ENCODE data around the gene PPIL4.

The PPIL4 gene, protein sequence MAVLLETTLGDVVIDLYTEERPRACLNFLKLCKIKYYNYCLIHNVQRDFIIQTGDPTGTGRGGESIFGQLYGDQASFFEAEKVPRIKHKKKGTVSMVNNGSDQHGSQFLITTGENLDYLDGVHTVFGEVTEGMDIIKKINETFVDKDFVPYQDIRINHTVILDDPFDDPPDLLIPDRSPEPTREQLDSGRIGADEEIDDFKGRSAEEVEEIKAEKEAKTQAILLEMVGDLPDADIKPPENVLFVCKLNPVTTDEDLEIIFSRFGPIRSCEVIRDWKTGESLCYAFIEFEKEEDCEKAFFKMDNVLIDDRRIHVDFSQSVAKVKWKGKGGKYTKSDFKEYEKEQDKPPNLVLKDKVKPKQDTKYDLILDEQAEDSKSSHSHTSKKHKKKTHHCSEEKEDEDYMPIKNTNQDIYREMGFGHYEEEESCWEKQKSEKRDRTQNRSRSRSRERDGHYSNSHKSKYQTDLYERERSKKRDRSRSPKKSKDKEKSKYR

DNA sequence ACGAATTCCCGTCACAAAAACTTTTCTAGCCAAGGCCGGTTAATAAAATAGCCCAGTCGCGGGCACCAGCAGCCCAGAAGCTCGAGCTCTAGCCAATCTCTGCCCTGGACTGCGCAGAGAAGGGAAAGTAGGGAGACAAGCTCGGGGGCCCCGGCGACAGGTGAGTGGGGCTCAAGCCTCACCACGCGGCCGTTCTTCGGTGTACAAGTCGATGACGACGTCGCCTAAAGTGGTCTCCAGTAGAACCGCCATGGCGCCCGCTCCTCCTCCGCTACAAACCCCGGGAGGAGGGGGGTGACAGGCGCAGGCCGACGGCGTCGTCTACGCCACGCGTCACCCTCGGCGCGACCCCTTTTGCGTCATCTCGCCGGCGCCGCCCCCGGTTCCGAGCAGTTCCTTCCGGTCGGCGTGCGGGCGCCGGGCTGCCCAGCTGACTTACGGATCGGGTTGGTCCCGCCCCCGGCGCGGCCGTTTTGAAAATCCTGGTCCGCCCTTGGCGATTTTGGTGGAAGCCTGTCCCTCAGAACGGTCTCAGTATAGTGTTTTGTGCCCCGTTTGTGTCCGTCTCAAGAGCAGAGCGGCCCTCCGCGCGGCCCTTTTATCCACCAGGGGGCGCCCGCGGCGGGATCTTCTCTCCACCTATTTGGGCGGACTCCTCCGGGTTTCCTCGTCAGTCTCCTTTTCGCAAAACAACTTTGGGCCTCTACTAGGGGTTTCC is at the start of gene PPIL4:
Gene PPIL4, minus strand, starts transcription at position 290 of the 718 bp plus-strand sequence. Its CDS starts 38 bp downstream, at position 252.
- Histone ChIP-seq H3K79me2 (ENCODE audit: low read length) (peaks cover 35% of the 10 kb centered on the region), H3F3A (ENCODE audit: insufficient read depth, low read length) (no peaks in the 10 kb centered on the region; the same call in 1 of the 2 replicates), H3K4me1 (ENCODE audit: low read length) (no peaks in the 10 kb centered on the region), H3K4me3 (ENCODE audit: low read length) (peak within 1 kb of the TSS; percentile 86), H3K36me3 (replicated peaks; ENCODE audit: insufficient read depth, low read length) (no peaks in the 10 kb centered on the region), H3K9me3 (replicated peaks; ENCODE audit: insufficient read depth, low read length) (no peaks in the 10 kb centered on the region), H3K27me3 (replicated peaks; ENCODE audit: insufficient read depth, low read length) (peaks cover 3% of the 10 kb centered on the region; the same call in 1 of the 2 replicates), H3K9me2 (replicated peaks; ENCODE audit: insufficient read depth, low read length) (no peaks in the 10 kb centered on the region), H3K4me2 (ENCODE audit: low read depth, low read length) (peak within 1 kb of the TSS; percentile 76), H3K27ac (ENCODE audit: low read length) (peak within 1 kb of the TSS; percentile 83), H3K9ac (ENCODE audit: low read length) (peak within 1 kb of the TSS; percentile 93), H2AFZ (ENCODE audit: low read length) (peak within 1 kb of the TSS; percentile 81), H4K20me1 (ENCODE audit: insufficient read depth, low read length) (no peaks in the 10 kb centered on the region)
- peak; percentile 83 for DNase-seq
- TF ChIP-seq, protein P1, sequence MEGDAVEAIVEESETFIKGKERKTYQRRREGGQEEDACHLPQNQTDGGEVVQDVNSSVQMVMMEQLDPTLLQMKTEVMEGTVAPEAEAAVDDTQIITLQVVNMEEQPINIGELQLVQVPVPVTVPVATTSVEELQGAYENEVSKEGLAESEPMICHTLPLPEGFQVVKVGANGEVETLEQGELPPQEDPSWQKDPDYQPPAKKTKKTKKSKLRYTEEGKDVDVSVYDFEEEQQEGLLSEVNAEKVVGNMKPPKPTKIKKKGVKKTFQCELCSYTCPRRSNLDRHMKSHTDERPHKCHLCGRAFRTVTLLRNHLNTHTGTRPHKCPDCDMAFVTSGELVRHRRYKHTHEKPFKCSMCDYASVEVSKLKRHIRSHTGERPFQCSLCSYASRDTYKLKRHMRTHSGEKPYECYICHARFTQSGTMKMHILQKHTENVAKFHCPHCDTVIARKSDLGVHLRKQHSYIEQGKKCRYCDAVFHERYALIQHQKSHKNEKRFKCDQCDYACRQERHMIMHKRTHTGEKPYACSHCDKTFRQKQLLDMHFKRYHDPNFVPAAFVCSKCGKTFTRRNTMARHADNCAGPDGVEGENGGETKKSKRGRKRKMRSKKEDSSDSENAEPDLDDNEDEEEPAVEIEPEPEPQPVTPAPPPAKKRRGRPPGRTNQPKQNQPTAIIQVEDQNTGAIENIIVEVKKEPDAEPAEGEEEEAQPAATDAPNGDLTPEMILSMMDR (IDR thresholded peaks at IDR 0.05; ENCODE audit: low read length): peak; percentile 70
- TF ChIP-seq EZH2 (optimal IDR thresholded peaks at IDR 0.05; ENCODE audit: low read depth, low read length): no peak
- no peak for TF ChIP-seq EZH2phosphoT487 (IDR thresholded peaks at IDR 0.05; ENCODE audit: low read length)

DNA sequence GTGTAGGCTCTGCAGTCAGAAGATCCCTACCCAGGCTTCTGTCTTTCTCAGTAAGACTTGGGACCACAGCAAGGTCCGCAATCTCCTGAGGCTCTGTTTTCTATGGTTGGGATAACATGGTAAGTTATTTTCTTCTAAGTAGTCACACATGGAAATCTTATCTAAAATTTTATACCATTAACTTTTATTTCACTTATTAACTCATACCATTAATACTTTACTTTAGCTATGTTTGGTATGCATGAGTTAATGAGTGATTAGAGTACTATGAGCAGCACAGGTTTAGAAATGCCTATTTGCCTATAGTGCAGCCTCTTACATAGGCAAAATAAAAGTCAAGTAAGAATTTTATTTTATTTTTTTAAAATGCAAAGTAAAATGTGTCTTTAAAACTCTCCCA is 47.6 kb upstream of the PPIL4 start:
- Histone ChIP-seq H2AFZ (ENCODE audit: low read length) (no peak overlapping the region), H3K36me3 (replicated peaks; ENCODE audit: insufficient read depth, low read length) (no peaks in the 10 kb centered on the region)

DNA sequence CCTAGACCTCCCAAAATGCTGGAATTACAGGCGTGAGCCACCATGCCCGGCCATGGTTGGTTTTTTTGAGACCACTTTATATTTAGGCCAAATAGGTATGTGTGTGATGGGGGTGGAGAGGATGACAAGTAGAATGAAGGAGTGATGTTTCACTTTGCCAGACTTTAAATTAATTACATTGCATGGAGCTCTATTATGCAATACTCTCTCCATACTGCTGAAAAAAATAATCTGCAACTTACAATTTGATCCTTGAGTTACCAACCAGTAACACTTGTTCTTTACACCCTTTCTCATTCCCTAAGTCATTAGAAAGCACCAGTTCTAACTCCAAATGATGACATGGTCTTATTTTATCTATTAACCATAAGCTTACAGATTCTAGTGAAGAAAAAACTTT is 47.1 kb upstream of the PPIL4 start:
- Histone ChIP-seq H3K27ac (ENCODE audit: low read length) (no peak overlapping the region), H3K79me2 (ENCODE audit: low read length) (no peaks in the 10 kb centered on the region), H3K4me2 (ENCODE audit: low read depth, low read length) (no peak overlapping the region), H4K20me1 (ENCODE audit: insufficient read depth, low read length) (no peaks in the 10 kb centered on the region), H3F3A (ENCODE audit: insufficient read depth, low read length) (no peaks in the 10 kb centered on the region), H3K27me3 (replicated peaks; ENCODE audit: insufficient read depth, low read length) (no peaks in the 10 kb centered on the region), H3K9ac (ENCODE audit: low read length) (no peak overlapping the region), H3K4me3 (ENCODE audit: low read length) (no peak overlapping the region), H3K9me3 (replicated peaks; ENCODE audit: insufficient read depth, low read length) (no peaks in the 10 kb centered on the region), H3K36me3 (replicated peaks; ENCODE audit: insufficient read depth, low read length) (no peaks in the 10 kb centered on the region), H3K4me1 (ENCODE audit: low read length) (no peaks in the 10 kb centered on the region), H2AFZ (ENCODE audit: low read length) (no peak overlapping the region), H3K9me2 (replicated peaks; ENCODE audit: insufficient read depth, low read length) (no peaks in the 10 kb centered on the region)
- TF ChIP-seq EZH2 (optimal IDR thresholded peaks at IDR 0.05; ENCODE audit: low read depth, low read length) (no peak), EZH2phosphoT487 (IDR thresholded peaks at IDR 0.05; ENCODE audit: low read length) (no peak)
- TF ChIP-seq, protein P1 (IDR thresholded peaks at IDR 0.05; ENCODE audit: low read length): no peak
- DNase-seq: no peak

More for the DNA sequence above, 47.6 kb upstream of the PPIL4 start:
- Histone ChIP-seq H3K9ac (ENCODE audit: low read length) (no peak overlapping the region), H3K9me3 (replicated peaks; ENCODE audit: insufficient read depth, low read length) (no peaks in the 10 kb centered on the region), H3K27me3 (replicated peaks; ENCODE audit: insufficient read depth, low read length) (no peaks in the 10 kb centered on the region), H3K4me1 (ENCODE audit: low read length) (no peaks in the 10 kb centered on the region), H3K4me2 (ENCODE audit: low read depth, low read length) (no peak overlapping the region), H3K79me2 (ENCODE audit: low read length) (no peaks in the 10 kb centered on the region), H3K27ac (ENCODE audit: low read length) (no peak overlapping the region), H3F3A (ENCODE audit: insufficient read depth, low read length) (no peaks in the 10 kb centered on the region), H3K4me3 (ENCODE audit: low read length) (no peak overlapping the region), H4K20me1 (ENCODE audit: insufficient read depth, low read length) (no peaks in the 10 kb centered on the region), H3K9me2 (replicated peaks; ENCODE audit: insufficient read depth, low read length) (no peaks in the 10 kb centered on the region)
- TF ChIP-seq, protein P1 (IDR thresholded peaks at IDR 0.05; ENCODE audit: low read length): no peak
- no peak for TF ChIP-seq EZH2phosphoT487 (IDR thresholded peaks at IDR 0.05; ENCODE audit: low read length)
- TF ChIP-seq EZH2 (optimal IDR thresholded peaks at IDR 0.05; ENCODE audit: low read depth, low read length): no peak
- DNase-seq: no peak

Data from MM.1S (cell line).